Measurements from ENCODE around the gene NDOR1.

DNA sequence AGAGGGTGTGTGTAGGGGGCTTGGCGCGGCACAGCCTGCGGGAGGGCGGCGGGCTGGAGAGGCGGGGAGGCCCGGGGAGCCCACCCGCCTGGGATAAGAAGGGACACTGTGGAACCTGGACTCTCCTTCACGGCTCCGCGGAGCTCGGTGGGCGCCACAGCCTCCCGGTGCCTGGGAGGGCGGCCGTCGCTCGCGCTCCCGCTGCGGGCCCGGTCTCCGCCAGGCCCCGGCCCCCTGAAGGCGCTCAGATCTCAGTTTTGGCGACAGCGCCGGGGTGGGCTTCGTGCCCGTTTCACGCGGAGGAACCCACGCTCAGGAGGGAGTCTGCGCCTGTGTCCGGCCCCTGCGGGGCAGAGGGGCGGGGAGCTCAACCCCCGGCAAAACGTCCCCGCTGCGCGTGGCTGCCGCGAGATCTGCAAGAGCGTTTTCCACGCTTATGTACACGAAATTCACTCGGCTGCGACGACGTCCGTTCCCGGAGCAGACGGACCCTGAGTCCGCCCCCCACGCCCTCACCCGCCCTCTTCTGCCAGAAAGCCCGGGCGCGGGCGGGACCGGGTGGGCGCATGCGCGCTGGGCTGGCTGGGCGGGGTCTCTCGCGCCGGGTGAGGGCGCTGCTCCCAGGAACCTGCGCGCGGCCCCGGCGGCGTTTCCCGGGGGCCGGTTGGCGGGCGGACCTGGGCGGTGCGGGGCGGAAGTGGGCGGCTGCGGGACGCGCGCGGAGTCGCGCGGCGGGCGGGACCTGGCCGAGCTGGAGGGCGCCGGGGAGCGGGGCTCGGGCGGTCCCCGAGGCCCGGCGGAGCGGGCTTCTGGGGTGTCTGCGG is 49.3 kb downstream of the NDOR1 start, which contains the start of gene NELFB:
- TF ChIP-seq, protein P1, sequence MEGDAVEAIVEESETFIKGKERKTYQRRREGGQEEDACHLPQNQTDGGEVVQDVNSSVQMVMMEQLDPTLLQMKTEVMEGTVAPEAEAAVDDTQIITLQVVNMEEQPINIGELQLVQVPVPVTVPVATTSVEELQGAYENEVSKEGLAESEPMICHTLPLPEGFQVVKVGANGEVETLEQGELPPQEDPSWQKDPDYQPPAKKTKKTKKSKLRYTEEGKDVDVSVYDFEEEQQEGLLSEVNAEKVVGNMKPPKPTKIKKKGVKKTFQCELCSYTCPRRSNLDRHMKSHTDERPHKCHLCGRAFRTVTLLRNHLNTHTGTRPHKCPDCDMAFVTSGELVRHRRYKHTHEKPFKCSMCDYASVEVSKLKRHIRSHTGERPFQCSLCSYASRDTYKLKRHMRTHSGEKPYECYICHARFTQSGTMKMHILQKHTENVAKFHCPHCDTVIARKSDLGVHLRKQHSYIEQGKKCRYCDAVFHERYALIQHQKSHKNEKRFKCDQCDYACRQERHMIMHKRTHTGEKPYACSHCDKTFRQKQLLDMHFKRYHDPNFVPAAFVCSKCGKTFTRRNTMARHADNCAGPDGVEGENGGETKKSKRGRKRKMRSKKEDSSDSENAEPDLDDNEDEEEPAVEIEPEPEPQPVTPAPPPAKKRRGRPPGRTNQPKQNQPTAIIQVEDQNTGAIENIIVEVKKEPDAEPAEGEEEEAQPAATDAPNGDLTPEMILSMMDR (IDR thresholded peaks at IDR 0.05; ENCODE audit: low read length) = no peak
- no peak for TF ChIP-seq EZH2 (IDR thresholded peaks at IDR 0.05; ENCODE audit: borderline replicate concordance, low read length)

Measured in OCI-LY1 (cell line).